Gastrocnemius medialis (tissue), 4 donors: Measurements from ENCODE around the gene NFAM1.

Source experiments
- CTCF ChIP-seq, 5 experiments: fragments of 450-650 bp in 3 of 5; fragments of 200-600 bp in 2 of 5; sonication (generic) in 2 of 5; IDR thresholded peaks in 4 of 5; conservative IDR thresholded peaks in 1 of 5; 1 replicate in 4 of 5; 2 replicates in 1 of 5; pipeline ENCODE4 v1.5.1; 2016 to 2019; ENCODE audit warnings: antibody characterized with exemption in 5 of 5, mild to moderate bottlenecking in 3 of 5, moderate library complexity in 3 of 5
- POLR2A ChIP-seq, 2 donors: fragments of 450-650 bp; IDR thresholded peaks; one replicate each; pipeline ENCODE4 v1.6.1; 2017; ENCODE audit warnings: antibody characterized with exemption in 2 of 2, mild to moderate bottlenecking in 2 of 2, moderate library complexity in 2 of 2

GRCh38 chr22:42343531-42344081, 88.6 kb downstream of the NFAM1 start:
- no peak for TF ChIP-seq CTCF (IDR thresholded peaks at IDR 0.05 in 4 of 5, conservative IDR thresholded peaks at IDR 0.05 in 1 of 5)
- TF ChIP-seq POLR2A (IDR thresholded peaks at IDR 0.05), result no peak
